HT-29 (cell line): ENCODE measurements around the gene KRTAP5-8. TPM values are rescaled to one million over a fixed set of nuclear protein-coding genes. Genes with fewer than 3 reads are reported as not detected.
"Not testable (repeated sequence)": the region's sequence is repeated elsewhere in the genome, so short reads cannot be mapped to it uniquely, and the experiment has no call there.

Experiments used
- DNase-seq: peaks from one replicate; pipeline ENCODE4 v3.0.0-alpha.2; 2015; ENCODE audit warnings: low spot score
- total RNA-seq: library from RNA; depleted of rRNA; stranded (reverse); fragments of >200 nt; shearing (Covaris generic); gene quantifications from 2 replicates; pipeline ENCODE4 v1.2.3, GENCODE V29; 2014

The KRTAP5-8 gene
- total RNA-seq, 1 experiment from 2014 or later: not detected

DNA sequence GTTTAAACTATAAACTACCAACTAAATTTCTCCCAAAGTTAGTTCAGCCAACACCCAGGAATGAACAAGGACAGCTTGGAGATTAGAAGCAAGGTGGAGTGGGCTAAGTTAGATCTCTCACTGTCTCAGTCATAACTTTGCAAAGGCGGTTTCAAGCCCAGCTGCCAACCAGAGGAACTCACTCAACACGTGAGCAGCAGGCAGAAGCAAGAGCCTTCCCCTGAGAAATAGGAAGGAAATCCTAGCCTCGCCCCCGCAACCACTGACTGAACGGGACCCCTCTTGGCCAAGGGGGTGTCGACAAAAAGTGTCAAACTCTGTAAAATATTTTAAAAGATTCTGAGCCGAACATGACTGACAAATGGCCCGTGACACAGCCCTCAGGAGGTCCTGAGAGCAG lies 6.0 kb downstream of the KRTAP5-8 start:
- DNase-seq: no peak

DNA sequence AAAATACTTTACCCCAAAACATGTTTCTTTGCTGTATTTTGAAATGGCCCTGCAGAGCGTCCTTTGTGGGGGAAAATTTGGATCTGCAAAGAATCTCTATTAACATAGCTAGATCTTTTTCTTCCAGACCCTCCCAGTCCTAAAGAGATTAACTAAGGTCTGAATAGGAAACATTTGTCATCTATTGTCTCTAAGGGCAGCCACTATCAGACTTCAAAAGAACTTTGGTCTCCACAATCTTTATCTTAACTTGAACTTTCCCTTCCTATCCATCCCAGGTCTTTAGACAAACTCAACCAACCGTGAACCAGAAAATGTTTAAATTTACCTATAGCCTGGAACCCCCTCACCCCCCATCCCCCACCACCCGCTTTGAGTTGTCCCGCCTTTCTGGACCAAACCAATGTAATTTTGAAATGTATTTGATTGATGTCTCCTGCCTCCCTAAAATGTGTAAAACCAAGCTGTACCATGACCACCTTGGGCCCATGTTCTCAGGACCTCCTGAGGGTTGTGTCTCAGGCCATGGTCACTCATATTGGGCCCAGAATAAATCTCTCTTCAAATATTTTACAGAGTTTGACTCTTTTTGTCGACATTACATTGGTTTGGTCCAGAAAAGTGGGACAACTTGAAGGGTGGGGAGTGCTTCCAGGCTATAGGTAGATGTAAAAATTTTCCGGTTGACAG lies 6.8 kb downstream of the KRTAP5-8 start:
- no peak for DNase-seq

DNA sequence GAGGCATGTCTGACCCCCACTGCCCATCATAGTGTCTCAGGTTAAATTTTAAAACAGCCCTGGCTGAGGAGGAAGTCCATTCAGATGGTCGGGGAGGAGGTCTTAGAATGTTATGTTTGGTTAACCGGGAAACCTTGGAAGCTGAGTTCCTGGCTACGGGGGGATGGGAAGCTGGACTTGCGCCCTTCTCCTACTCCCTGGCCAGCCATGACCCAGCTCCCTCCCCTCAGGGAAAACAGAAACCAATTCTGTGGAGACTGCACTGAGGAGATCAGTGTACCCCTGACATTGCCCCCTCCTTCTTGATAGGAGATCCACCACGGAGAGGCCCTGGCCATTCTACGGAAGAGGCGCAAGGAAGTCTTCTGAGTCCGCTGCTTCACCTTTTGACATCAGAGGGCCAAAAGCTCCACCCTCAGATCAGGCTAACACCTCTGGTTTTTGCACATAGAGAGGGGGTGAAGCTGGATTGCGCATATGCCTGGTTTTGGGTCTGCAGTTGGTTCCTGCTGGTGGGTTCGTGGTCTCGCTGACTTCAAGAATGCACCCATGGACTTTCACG lies 7.7 kb downstream of the KRTAP5-8 start:
- no peak for DNase-seq

DNA sequence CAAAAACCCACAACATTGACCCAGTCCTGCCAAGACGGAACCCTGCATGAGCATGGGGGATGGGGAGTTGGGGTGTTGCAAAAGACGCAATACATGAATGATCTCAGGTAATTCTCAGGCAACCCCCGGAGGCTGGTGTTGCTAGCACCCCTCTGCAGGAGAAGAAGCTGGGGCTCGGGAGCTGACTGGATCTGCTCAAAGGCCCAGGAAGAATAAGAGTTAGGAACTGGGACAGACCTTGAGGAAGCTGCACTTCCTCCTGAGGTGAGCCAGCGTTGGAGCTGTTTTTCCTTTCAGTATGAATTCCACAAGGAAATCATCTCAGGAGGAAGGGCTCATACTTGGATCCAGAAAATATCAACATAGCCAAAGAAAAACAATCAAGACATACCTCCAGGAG lies 10.3 kb downstream of the KRTAP5-8 start, which contains the start of gene KRTAP5-9:
KRTAP5-9 (plus strand) TSS at position 301 of the 400 bp plus-strand sequence. CDS start 238 bp downstream, outside the sequence.
- no peak for DNase-seq

DNA sequence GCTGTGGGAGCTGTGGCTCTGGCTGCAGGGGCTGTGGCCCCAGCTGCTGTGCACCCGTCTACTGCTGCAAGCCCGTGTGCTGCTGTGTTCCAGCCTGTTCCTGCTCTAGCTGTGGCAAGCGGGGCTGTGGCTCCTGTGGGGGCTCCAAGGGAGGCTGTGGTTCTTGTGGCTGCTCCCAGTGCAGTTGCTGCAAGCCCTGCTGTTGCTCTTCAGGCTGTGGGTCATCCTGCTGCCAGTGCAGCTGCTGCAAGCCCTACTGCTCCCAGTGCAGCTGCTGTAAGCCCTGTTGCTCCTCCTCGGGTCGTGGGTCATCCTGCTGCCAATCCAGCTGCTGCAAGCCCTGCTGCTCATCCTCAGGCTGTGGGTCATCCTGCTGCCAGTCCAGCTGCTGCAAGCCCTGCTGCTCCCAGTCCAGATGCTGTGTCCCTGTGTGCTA lies 10.9 kb downstream of the KRTAP5-8 start:
- DNase-seq: no peak

DNA sequence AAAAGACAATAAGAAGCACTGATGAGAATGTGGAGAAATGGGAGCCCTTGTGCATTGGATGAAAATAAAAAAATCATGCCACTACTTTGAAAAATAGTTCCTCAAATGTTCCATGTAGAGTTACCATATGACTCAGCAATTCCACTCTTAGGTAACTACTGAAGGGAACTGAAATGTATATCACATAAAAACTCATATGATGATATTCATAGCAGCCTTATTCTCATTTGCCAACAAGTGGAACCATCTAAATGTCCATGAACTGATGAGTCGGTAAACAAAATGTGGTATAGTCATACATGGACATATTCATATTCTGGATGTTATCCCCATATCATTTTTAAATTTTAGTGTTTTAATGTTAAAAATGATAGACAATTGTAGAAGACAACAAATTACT lies 13.9 kb downstream of the KRTAP5-8 start:
- no peak for DNase-seq

DNA sequence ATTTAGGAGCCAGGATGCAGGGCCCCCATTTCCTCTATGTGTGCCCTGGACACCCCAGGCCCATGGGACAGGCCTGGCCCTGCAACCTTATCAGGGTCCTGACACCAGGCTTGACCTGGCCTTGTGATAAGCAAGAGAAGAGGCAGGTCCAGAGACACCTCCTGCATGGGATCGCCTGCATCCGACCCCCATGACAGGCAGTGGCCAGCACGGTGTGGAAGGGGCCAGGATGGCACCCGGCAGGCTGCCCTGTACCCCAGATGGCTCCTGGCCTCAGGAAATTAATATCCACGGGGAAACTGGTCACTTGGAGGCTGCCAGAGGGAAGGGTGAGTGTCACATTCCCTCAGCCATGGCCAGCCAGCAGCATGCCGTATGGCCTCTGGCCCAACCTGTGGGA lies 17.2 kb downstream of the KRTAP5-8 start:
- no peak for DNase-seq

DNA sequence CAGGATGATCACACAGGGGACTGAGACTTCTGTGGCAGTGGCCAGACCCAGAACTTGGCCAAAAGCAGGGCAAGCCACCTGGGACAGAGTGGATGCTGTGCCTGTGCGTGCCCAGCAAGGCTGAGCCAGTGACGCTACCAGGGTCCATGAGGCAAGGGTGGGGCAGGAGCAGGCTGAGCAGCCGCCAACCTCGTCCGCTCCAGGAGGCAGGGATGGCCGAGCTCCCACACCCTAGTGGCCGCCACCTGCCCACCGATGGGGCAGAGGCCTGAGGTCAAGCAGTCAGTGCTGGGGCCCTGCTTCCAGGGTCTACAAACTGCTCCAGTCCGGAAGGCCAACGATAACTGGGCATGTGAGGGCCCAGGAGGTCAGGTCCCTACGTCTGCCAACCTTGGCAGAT lies 17.7 kb downstream of the KRTAP5-8 start:
- no peak for DNase-seq

DNA sequence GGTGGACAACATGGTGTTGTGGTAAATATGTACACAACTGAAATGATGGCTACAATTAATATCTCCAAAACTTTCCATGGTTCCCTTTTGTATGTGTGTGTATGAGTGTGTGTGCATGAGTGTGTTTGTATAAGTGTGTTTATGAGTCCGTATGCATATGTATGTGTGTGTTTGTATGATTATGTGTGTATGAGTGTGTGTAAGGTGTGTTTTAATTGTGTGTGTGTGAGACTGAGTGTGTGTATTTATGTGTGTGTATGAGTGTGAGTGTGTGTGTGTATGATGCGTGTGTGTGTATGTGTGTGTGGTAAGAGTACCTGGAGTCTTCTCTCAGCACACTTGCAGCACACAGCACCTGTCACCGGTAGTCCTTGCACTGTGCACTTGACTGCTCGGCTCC lies 18.2 kb downstream of the KRTAP5-8 start:
- no peak for DNase-seq

DNA sequence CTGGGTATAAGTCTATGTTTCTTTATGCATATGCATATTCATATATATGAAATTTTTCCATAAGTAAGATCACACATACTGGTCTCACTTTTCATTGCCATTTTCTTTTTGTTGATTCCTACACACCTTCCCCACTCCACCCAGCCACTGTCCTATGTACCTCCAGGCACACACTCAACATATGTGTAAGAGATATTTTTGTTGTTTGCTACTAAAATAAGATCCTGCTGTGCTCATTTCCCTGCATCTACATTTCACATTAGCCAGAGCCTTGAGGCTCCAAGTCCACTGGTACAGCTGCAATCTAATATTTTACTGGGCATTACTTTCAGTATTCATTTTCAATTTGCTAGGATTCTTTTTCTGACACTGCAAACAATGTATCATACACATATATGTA lies 19.4 kb downstream of the KRTAP5-8 start:
- no peak for DNase-seq

DNA sequence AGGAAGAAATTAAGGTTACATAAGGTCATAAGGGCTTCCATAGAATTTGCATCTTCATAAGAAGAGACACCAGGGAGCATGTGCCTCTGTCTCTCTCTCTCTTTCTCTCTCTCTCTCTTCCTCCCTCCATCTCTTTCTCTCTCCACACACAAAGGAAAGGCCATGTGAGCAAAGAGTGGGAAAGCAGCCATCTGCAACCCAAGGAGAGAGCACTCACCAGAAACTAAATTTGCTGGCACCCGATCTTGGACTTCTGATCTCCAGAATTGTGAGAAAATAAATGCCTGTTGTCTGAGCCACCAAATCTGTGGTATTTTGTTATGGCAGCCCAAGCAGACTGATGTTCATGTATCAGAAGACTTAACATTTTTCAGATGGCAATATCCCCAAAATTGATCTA lies 21.2 kb downstream of the KRTAP5-8 start:
- no peak for DNase-seq

DNA sequence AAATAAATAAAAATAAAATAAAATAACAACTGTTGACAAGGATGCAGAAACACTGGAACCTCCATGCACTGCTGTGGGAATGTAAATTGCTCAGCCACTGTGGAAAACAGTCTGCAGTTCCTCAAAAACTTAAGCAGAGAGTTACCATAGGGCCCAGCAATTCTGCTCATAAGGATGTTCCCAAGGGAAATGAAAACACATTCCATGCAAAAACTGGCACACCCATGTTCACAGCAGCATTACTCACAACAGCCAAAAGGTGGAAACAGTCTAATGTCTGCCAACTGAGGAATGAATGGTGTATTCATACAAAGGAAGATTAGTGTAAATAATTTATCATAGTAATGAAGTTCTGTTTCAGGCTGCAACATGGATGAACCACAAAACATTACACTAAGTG lies 24.3 kb downstream of the KRTAP5-8 start:
- no peak for DNase-seq

DNA sequence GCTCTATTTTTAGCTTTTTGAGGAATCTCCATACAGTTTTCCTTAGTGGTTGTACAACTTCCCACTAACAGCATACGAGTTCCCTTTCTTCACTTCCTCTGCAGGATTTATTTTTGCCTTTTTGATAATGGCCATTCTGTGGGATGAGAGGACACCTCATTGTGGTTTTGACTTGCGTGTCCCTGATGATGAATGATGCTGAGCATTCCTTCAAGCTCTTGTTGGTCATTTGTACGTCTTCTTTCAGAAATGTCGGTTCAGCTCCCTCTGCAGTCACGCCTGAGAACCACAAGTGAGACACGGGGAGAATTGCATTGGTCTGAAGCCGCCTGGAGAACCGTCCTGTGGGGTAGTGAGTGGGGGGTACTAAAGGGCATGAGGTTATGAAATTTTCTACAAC lies 25.6 kb downstream of the KRTAP5-8 start:
- DNase-seq: peak; percentile 67

DNA sequence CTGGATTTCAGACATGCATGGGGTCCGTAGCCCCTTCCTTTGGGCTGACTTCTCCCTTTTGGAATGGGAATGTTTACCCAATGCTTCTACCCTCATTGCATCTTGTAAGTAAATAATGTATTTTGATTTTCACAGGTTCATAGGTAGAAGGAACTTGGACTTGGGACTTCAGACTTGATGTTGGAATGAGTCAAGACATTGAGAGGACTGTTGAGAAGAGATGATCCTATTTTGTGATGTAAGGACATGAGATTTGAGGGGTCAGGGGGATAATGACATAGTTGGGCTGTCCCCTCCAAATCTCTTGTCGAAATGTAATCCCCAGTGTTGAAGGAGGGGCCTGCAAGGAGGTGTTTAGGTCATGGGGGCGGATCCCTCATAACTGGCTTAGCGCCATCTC lies 26.6 kb downstream of the KRTAP5-8 start:
- no peak for DNase-seq

DNA sequence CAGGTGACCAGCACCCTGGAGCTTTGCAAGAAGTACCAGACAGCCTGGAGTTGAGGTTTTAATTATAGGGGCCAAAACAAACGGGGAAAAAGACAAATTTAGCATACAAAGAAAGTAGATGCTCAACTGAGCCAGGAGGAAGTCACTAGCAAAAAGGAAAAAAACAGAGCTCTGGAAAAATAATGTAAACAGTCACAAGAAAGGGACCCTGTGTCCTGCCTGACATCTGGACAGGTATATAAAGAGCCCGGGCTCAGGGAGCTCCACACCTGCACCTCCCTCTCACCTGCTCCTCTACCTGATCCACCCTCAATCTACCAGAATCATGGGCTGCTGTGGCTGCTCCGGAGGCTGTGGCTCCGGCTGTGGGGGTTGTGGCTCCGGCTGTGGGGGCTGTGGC lies 27.4 kb downstream of the KRTAP5-8 start, which contains the start of gene KRTAP5-10:
KRTAP5-10 (plus strand) TSS at position 301 of the 400 bp plus-strand sequence; CDS start at position 326, 25 bp downstream.
- no peak for DNase-seq

DNA sequence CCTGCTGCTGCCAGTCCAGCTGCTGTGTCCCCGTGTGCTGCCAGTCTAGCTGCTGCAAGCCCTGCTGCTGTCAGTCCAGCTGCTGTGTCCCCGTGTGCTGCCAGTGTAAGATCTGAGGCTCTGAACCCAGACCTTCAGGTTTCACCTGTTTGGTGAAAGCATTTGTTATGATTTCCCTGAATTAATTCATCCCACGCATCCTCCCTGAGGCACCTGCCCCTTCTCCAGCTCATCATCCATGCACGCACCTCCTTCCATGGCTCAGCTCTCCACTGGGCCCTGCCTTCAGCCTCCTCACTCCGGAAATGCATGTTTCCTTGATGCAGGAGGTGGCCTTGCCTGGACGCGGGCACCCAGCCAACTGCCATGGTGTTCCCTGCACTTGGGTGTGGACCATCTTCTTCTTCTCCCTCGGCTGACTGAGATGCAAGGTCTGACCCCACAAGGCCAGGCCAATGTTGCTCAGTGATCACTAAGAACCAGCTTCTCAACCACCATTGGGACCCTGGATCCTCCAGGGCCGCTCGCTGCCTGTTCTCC lies 28.3 kb downstream of the KRTAP5-8 start:
- no peak for DNase-seq

DNA sequence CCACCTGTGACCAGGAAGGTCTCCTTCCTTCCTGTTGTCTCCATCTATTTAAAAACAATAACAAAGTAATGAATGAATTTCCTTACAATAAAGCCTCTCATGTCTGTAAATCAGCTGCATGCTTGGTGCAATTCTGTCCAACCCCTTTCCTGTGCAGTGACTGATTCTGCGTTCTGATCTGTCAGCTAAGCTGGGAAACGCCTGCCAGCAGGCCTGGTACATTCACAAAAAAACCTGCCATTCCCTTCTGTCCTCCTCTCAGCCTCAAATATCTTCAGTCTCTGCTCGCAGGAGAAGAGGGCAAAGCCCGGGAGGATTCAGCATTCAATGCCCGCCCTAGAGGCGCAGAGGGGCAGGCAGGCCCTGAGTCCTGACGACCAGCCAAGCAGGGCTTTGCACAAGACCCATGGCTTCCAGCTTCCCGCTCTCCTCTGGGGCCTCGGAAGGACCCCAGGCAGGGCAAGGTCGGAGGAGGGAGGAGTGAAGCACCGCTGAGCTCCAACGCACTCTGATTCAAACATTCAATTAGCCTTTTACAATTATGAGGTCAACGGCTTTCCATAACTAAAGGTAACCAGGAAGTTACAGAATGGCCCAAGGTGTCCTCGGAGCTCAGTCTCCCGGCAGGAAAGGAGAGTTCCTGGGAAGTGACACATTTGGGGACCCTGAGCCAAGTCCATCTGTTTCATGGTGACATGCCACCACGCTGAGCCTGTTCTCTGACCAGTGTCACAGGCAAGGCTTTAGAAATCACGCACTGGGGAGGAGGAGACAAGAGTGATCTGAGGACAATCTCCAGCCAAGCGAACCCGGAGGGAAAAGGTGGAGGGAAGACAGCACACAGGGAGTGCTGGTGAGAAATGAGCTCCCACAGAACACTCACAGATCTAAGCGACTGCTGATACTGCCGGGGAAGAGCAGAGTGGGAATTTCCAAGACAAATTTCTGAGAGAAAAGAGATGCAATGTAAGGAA lies 29.1 kb downstream of the KRTAP5-8 start:
- DNase-seq: not testable (repeated sequence)

DNA sequence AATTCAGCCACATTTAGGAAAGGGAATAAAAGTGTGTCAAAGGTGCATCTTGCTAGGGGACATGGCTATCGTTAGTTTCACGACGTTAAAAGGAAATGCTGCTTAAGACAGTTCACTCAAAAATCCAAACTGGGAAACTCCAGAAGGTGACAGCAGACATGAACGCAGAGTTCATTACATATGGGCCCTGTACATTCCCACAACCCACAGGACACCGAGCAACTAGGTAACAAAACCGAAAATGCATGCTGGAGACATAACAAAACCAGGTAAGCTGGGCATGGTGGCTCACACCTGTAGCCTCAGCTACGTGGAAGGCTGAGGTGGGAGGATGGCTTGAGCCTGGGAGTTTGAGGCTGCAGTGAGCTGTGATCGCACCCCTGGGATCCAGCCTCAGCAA lies 29.8 kb downstream of the KRTAP5-8 start:
- not testable (repeated sequence) for DNase-seq

DNA sequence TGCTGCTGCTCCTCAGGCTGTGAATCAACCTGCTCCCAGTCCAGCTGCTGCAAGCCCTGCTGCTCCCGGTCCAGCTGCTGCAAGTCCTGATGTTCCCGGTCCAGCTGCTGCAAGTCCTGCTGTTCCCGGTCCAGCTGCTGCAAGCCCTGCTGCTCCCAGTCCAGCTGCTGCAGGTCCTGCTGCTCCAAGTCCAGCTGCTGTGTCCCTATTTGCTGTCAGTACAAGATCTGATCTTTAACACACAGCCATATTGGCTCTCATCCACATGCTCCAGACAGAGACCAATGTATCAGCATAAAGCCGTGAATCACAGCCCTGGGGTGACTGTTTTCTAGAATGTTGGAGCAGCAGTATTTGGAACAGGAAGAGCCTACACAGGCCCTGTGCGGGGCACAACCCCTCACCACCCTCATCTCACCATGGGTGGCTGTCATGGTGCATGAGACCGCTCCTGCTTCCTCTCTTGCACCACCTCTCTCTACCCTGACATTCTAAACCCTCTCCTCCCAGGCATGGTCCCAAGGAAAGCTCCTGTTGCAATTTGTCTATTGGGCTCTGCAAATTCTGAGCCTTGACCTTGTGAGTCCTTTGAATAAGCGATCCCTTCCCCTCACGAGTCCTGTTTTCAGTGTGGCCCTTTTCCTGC lies 31.0 kb downstream of the KRTAP5-8 start:
- DNase-seq: no peak

DNA sequence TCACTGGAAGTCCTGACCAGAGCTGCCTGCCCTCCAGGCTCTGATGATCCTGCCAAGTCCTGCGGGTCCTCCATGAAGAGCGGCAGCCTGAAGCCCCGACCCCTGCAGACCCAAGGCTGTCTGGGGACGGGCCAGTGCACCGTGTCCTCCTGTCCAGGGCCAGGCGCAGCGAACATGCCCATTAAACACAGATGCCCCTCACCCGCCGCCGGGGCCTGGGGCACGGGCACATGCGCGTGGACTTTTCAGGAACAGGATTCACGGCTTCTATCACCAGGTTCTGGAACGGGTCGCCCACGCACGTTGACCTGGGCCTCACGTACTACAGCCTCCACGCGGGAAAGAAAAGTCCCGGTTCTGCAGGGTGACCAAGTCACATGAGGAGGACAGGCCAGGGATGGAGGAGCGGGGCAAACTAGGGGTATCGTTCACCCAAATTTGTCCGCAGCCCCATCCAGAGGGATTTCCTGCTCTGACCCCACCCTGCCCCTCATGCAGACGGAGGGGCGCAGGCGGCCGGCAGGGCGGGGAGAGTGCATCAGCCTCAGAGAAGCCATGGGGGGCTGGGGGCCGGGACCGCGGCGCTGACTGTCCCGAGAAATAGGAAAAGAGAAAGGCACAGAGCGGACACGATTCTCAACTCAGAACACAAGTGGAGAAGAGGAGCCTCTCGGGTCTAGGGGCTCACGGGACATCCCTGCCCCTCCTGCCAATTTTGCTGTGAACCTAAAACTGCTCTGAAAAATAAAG lies 33.5 kb downstream of the KRTAP5-8 start:
- not testable (repeated sequence) for DNase-seq

DNA sequence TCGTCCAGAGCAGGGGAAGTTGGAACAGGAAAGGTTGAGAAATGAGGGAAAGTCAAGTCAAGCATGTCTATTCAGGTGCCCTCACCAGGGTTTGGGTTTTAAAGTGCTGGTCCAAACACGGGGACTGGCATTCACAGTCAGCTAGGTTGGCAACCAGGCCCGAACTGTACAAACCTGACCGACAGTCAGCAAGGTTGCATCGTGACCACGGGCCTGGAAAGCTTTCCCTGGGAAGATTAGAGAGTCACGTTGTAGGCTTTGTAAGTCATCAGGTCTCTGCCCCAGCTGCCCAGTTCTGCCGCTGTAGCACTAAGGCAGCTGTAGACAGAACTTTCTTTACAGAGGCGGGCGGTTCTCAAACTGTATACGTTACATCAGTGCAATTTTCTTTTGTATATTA lies 35.0 kb downstream of the KRTAP5-8 start:
- DNase-seq: no peak
